Adrenal gland (tissue), 19 donors: ENCODE data around the gene NLRC3. TPM values are rescaled to one million over a fixed set of nuclear protein-coding genes. Genes with fewer than 3 reads are reported as not detected.
A peak's percentile ranks its signal among the peaks of the same experiment; 100 is the strongest.

Experiments used
- DNase-seq, 7 donors: peaks; one replicate each; pipeline ENCODE4 v3.0.0-alpha.2; 2019 to 2020
- H3K27ac ChIP-seq, 5 donors: fragments of 200-600 bp; sonication (generic) in 4 of 5; 1 replicate in 3 of 5; 2 replicates in 2 of 5; pipeline versions ENCODE4 v1.5.1 to v1.8.0; 2016 to 2020; ENCODE audit warnings: mild to moderate bottlenecking in 1 of 5
- H3K27me3 ChIP-seq: fragments of 200-600 bp; 2 replicates; pipeline ENCODE4 v1.8.0; 2021
- H3K36me3 ChIP-seq, 2 donors: fragments of 200-600 bp; replicated peaks in 1 of 2; 1 replicate in 1 of 2; 2 replicates in 1 of 2; pipeline versions ENCODE4 v1.5.1 to v1.8.0; 2018 to 2022
- H3K4me1 ChIP-seq, 2 donors: fragments of 200-600 bp; replicated peaks in 1 of 2; 1 replicate in 1 of 2; 2 replicates in 1 of 2; pipeline versions ENCODE4 v1.5.1 to v1.8.0; 2018 to 2021
- H3K4me3 ChIP-seq, 4 donors: fragments of 200-600 bp; sonication (generic) in 3 of 4; one replicate each; pipeline ENCODE4 v1.5.1; 2016 to 2018
- H3K9me3 ChIP-seq, 3 donors: fragments of 200-600 bp; sonication (generic) in 1 of 3; replicated peaks in 1 of 3; 1 replicate in 2 of 3; 2 replicates in 1 of 3; pipeline versions ENCODE4 v1.5.1 to v1.8.0; 2016 to 2021
- CTCF ChIP-seq, 6 experiments: fragments of 450-650 bp in 4 of 6; fragments of 200-600 bp in 2 of 6; sonication (generic) in 1 of 6; IDR thresholded peaks; 1 replicate in 5 of 6; 2 replicates in 1 of 6; pipeline versions ENCODE4 v1.5.1 to v1.8.0; 2016 to 2021; ENCODE audit warnings: antibody characterized with exemption in 6 of 6, mild to moderate bottlenecking in 2 of 6, moderate library complexity in 1 of 6
- POLR2A ChIP-seq, 2 donors: fragments of 450-650 bp; IDR thresholded peaks; one replicate each; pipeline ENCODE4 v1.6.1; 2017; ENCODE audit warnings: antibody characterized with exemption in 2 of 2, mild to moderate bottlenecking in 2 of 2, moderate library complexity in 1 of 2
- WGBS, 4 donors: extraction: QIAGEN DNeasy Blood & Tissue Kit in 2 of 4; methylation state at CpG; one replicate each; pipeline versions ENCODE4 v1.1.5 to v1.1.7; 2013 to 2017; 5-methylcytosine and 5-hydroxymethylcytosine counted together
- intact Hi-C, 2 donors: fragments of 100-400 bp; cut with DNase I; formaldehyde crosslinking; loops; one replicate each; pipeline versions ENCODE4 v1.14.1 to v1.15.0; 2022 to 2023
- long read RNA-seq, 10 donors: library from polyadenylated mRNA in 3 of 10; unstranded in 2 of 10; stranded (forward) in 1 of 10; transcript quantifications; one replicate each; pipeline ENCODE4 v2.0.0 and lab custom pipeline, GENCODE V29; 2021 to 2026
- polyA plus RNA-seq, 3 donors: library from polyadenylated mRNA; stranded (reverse); fragments of 200-250 nt in 2 of 3; fragments of 350-450 nt in 1 of 3; fragmentation: Illumina TruSeq in 1 of 3; extraction: RNeasy Lipid Tissue Mini Kit (QIAGEN cat#74804) in 1 of 3; gene quantifications; one replicate each; pipeline ENCODE4 v1.2.3, GENCODE V29; 2013 to 2014
- total RNA-seq, 9 donors: library from RNA; depleted of rRNA in 4 of 9; stranded (reverse); fragments of >200 nt in 4 of 9; fragments of 120-200 nt in 1 of 9; fragmentation: NEBNext Ultra II Directional in 1 of 9; extraction: Animal tissue kit (Norgen Biotek cat#: 25700) in 1 of 9; gene quantifications; one replicate each; pipeline versions ENCODE4 v1.1.0 to v1.2.4, GENCODE V29; 2013 to 2023
- donor health status: healthy with polysubstance abuse.
- donor health status: Bipolar disorder and iron deficiency.
- donor health status: DM: yes; HTN: yes; CAD: no.
- donor health status: DM: no; HTN: no; CAD: no.
- donor health status: DM: no; HTN: no; CAD: no.
- donor health status: DM: yes; HTN: yes; CAD: no.

Gene NLRC3
- total RNA-seq (1 to 10 TPM in 6 of 9 donors, under 1 TPM in 3; 0.33 to 2.5 (median 1.5) TPM), polyA plus RNA-seq (1 to 10 TPM in 1 of 3 donors, under 1 TPM in 2; 0.29 to 1.4 (median 0.47) TPM)
- long read RNA-seq, donor 1: 0 reads
- long read RNA-seq, donor 2: 0 reads
- long read RNA-seq, donor 3: 0 reads
- long read RNA-seq, donor 4: 0 reads
- long read RNA-seq, donor 5, partial matches to known transcripts: 0 of 1 reads
- long read RNA-seq, donor 5, other reads (novel, unspliced or antisense): 1 of 1 reads
- long read RNA-seq, donor 6: 0 reads
- long read RNA-seq, donor 7: 0 reads
- long read RNA-seq, donor 8: 0 reads
- long read RNA-seq, donor 9: 0 reads
- long read RNA-seq, donor 10: 0 reads

GRCh38 chr16:3577302-3577752, at the start of gene NLRC3:
TSS of gene NLRC3 (minus strand) at chr16:3577403. CDS start at chr16:3565036, 12,367 bp downstream.
- H3K4me1 ChIP-seq: no peaks in the 10 kb centered on the region
- DNase-seq: no peak
- H3K36me3 ChIP-seq: no peaks in the 10 kb centered on the region
- TF ChIP-seq CTCF (IDR thresholded peaks at IDR 0.05) (no peak), POLR2A (IDR thresholded peaks at IDR 0.05) (no peak)
- peak within 1 kb of the TSS in 1 of 4 donors; percentile 23 for H3K4me3 ChIP-seq
- H3K9me3 ChIP-seq: no peaks in the 10 kb centered on the region
- peaks cover 3% of the 10 kb centered on the region for H3K27me3 ChIP-seq
- intact Hi-C loops: no loop called here
- peak within 1 kb of the TSS in 1 of 5 donors; percentile 29 for H3K27ac ChIP-seq
- 44 to 69% (median 57%) methylated on average over 15 to 18 of the region's 18 CpGs for WGBS, 4 donors

GRCh38 chr16:3625911-3626732, 48.9 kb upstream of the NLRC3 start:
- Histone ChIP-seq H3K9me3 (no peaks in the 10 kb centered on the region), H3K36me3 (no peaks in the 10 kb centered on the region), H3K4me1 (peaks cover 6 to 8% of the 10 kb centered on the region in 2 donors), H3K27me3 (no peaks in the 10 kb centered on the region), H3K4me3 (no peak overlapping the region), H3K27ac (no peak overlapping the region)
- 86 to 89% (median 86%) methylated on average over 4 of the region's 4 CpGs for WGBS, 4 donors
- intact Hi-C loops: no loop called here
- peak in 1 of 7 donors; percentile 43 for DNase-seq
- TF ChIP-seq POLR2A (IDR thresholded peaks at IDR 0.05) (no peak), CTCF (IDR thresholded peaks at IDR 0.05) (no peak)

GRCh38 chr16:3625331-3625730, 48.1 kb upstream of the NLRC3 start:
- H3K27ac ChIP-seq: no peak overlapping the region
- 89 to 91% (median 89%) methylated on average over 5 of the region's 5 CpGs for WGBS, 4 donors
- H3K9me3 ChIP-seq: no peaks in the 10 kb centered on the region
- intact Hi-C loops: no loop called here
- DNase-seq: no peak
- no peak for TF ChIP-seq POLR2A (IDR thresholded peaks at IDR 0.05)
- TF ChIP-seq CTCF (IDR thresholded peaks at IDR 0.05): no peak
- peaks cover 6 to 8% of the 10 kb centered on the region in 2 donors for H3K4me1 ChIP-seq
- no peaks in the 10 kb centered on the region for H3K27me3 ChIP-seq
- H3K4me3 ChIP-seq: no peak overlapping the region
- H3K36me3 ChIP-seq: no peaks in the 10 kb centered on the region

GRCh38 chr16:3623642-3624041, 46.4 kb upstream of the NLRC3 start:
- no peaks in the 10 kb centered on the region for H3K36me3 ChIP-seq
- intact Hi-C loops: no loop called here

More at GRCh38 chr16:3623642-3624041, 46.4 kb upstream of the NLRC3 start:
- no peak for TF ChIP-seq POLR2A (IDR thresholded peaks at IDR 0.05)
- TF ChIP-seq CTCF (IDR thresholded peaks at IDR 0.05): no peak
- DNase-seq: no peak
- Histone ChIP-seq H3K27me3 (no peaks in the 10 kb centered on the region), H3K27ac (no peak overlapping the region), H3K9me3 (no peaks in the 10 kb centered on the region), H3K4me1 (peaks cover 6 to 8% of the 10 kb centered on the region in 2 donors), H3K4me3 (no peak overlapping the region)
- 77 to 85% (median 82%) methylated on average over 3 of the region's 3 CpGs for WGBS, 4 donors
